CD14-positive monocyte (primary cell): ENCODE data around the gene BPHL. TPM values are rescaled to one million over a fixed set of nuclear protein-coding genes. Genes with fewer than 3 reads are reported as not detected.
A peak's percentile ranks its signal among the peaks of the same experiment; 100 is the strongest.

Experiments
- DNase-seq, 3 donors: peaks; one replicate each; pipeline ENCODE4 v3.0.0-alpha.2; 2011 to 2022
- H2AFZ ChIP-seq: 2 replicates; pipeline ENCODE4 v1.6.0; 2012; ENCODE audit warnings: mild to moderate bottlenecking, low read depth, low read length, inconsistent platforms; ENCODE audit not compliant: insufficient read depth, poor library complexity, severe bottlenecking
- H3K27ac ChIP-seq, 2 donors: 1 replicate in 1 of 2; 2 replicates in 1 of 2; pipeline ENCODE4 v1.5.1; 2012 to 2013; ENCODE audit warnings: low read length in 2 of 2, control low read depth in 1 of 2, inconsistent platforms in 1 of 2, low read depth in 1 of 2, mild to moderate bottlenecking in 1 of 2
- H3K27me3 ChIP-seq, 2 donors: one replicate each; pipeline versions ENCODE4 v1.6.0 to v1.6.1; 2011 to 2013; ENCODE audit warnings: low read length in 2 of 2; ENCODE audit not compliant: control insufficient read depth in 2 of 2, insufficient read depth in 2 of 2
- H3K36me3 ChIP-seq, 2 donors: replicated peaks in 1 of 2; 1 replicate in 1 of 2; 2 replicates in 1 of 2; pipeline versions ENCODE4 v1.5.1 to v1.6.1; 2012 to 2013; ENCODE audit warnings: low read length in 2 of 2, control low read depth in 1 of 2, inconsistent platforms in 1 of 2, mild to moderate bottlenecking in 1 of 2; ENCODE audit not compliant: insufficient read depth in 2 of 2, control insufficient read depth in 1 of 2
- H3K4me1 ChIP-seq, 2 donors: 1 replicate in 1 of 2; 2 replicates in 1 of 2; pipeline versions ENCODE4 v1.5.1 to v1.6.1; 2012 to 2013; ENCODE audit warnings: low read length in 2 of 2, control low read depth in 1 of 2, inconsistent platforms in 1 of 2, mild to moderate bottlenecking in 1 of 2, moderate library complexity in 1 of 2; ENCODE audit not compliant: insufficient read depth in 2 of 2, control insufficient read depth in 1 of 2
- H3K4me2 ChIP-seq: replicated peaks from 2 replicates; pipeline ENCODE3; 2012; ENCODE audit warnings: low read length, moderate library complexity, mild to moderate bottlenecking; ENCODE audit not compliant: poor library complexity, severe bottlenecking; ENCODE audit errors: extremely low read depth
- H3K4me3 ChIP-seq, 3 experiments: fragments of 200-600 bp in 1 of 3; sonication (generic) in 1 of 3; replicated peaks in 1 of 3; 1 replicate in 2 of 3; 2 replicates in 1 of 3; pipeline ENCODE4 v1.5.1; 2011 to 2013; ENCODE audit warnings: low read length in 3 of 3, mild to moderate bottlenecking in 3 of 3, control low read depth in 2 of 3, low read depth in 2 of 3, inconsistent platforms in 1 of 3, moderate library complexity in 1 of 3
- H3K79me2 ChIP-seq: 2 replicates; pipeline ENCODE4 v1.6.0; 2012; ENCODE audit warnings: mild to moderate bottlenecking, control low read depth, inconsistent platforms, low read length, moderate library complexity; ENCODE audit not compliant: insufficient read depth
- H3K9ac ChIP-seq: 2 replicates; pipeline ENCODE4 v1.6.0; 2017; ENCODE audit warnings: low read length, mild to moderate bottlenecking; ENCODE audit not compliant: insufficient read depth, poor library complexity, severe bottlenecking
- H3K9me3 ChIP-seq, 2 donors: replicated peaks in 1 of 2; 1 replicate in 1 of 2; 2 replicates in 1 of 2; pipeline versions ENCODE4 v1.5.1 to v1.6.1; 2012 to 2013; ENCODE audit warnings: low read length in 2 of 2, control low read depth in 1 of 2; ENCODE audit not compliant: control insufficient read depth in 1 of 2, insufficient read depth in 1 of 2
- H4K20me1 ChIP-seq: 2 replicates; pipeline ENCODE4 v1.6.0; 2012; ENCODE audit warnings: mild to moderate bottlenecking, low read length, control low read depth, moderate library complexity; ENCODE audit not compliant: insufficient read depth
- H3K27ac Mint-ChIP-seq, 7 donors: one replicate each; pipeline ENCODE4 v1.8.0; 2020; ENCODE audit warnings: mild to moderate bottlenecking in 7 of 7, mixed read lengths in 7 of 7, moderate library complexity in 6 of 7, inconsistent platforms in 2 of 7
- H3K27me3 Mint-ChIP-seq, 3 donors: one replicate each; pipeline ENCODE4 v1.8.0; 2021 to 2022; ENCODE audit warnings: low read depth in 3 of 3, mild to moderate bottlenecking in 3 of 3, mixed read lengths in 3 of 3, moderate library complexity in 3 of 3, inconsistent platforms in 1 of 3
- H3K36me3 Mint-ChIP-seq, 2 donors: one replicate each; pipeline ENCODE4 v1.8.0; 2020; ENCODE audit warnings: mixed read lengths in 2 of 2, inconsistent platforms in 1 of 2, mild to moderate bottlenecking in 1 of 2
- H3K4me1 Mint-ChIP-seq: one replicate; pipeline ENCODE4 v1.8.0; 2020; ENCODE audit warnings: mild to moderate bottlenecking, mixed read lengths
- H3K4me3 Mint-ChIP-seq, 2 donors: one replicate each; pipeline ENCODE4 v1.8.0; 2020; ENCODE audit warnings: mild to moderate bottlenecking in 2 of 2, mixed read lengths in 2 of 2, moderate library complexity in 1 of 2
- H3K9me3 Mint-ChIP-seq, 7 donors: one replicate each; pipeline ENCODE4 v1.8.0; 2020 to 2022; ENCODE audit warnings: mixed read lengths in 7 of 7, mild to moderate bottlenecking in 6 of 7, moderate library complexity in 6 of 7, inconsistent platforms in 2 of 7
- CTCF ChIP-seq: fragments of 200-600 bp; IDR thresholded peaks from one replicate; pipeline ENCODE4 v1.8.0; 2022; ENCODE audit warnings: antibody characterized with exemption, mild to moderate bottlenecking
- WGBS: methylation state at CpG from one replicate; pipeline ENCODE4 v1.1.5; 2013; ENCODE audit warnings: missing lambda C conversion rate; ENCODE audit not compliant: insufficient coverage; 5-methylcytosine and 5-hydroxymethylcytosine counted together
- intact Hi-C, 2 donors: fragments of 100-400 bp; cut with micrococcal nuclease; formaldehyde crosslinking; loops; one replicate each; pipeline versions ENCODE4 v1.15.0 to v1.15.1; 2023
- polyA plus RNA-seq, 3 donors: library from polyadenylated mRNA; depleted of rRNA in 1 of 3; unstranded in 2 of 3; stranded (reverse) in 1 of 3; fragments of 300-500 nt in 2 of 3; fragments of >200 nt in 1 of 3; fragmentation: Illumina TruSeq in 2 of 3; gene quantifications; 1 replicate in 2 of 3; 2 replicates in 1 of 3; pipeline ENCODE4 v1.2.3, GENCODE V29; 2012 to 2021

BPHL gene
- polyA plus RNA-seq, 3 donors, result 4.6 to 7.8 (median 5.9) TPM

- Histone ChIP-seq H3K9me3 (no peaks in the 10 kb centered on the region), H3K79me2 (no peaks in the 10 kb centered on the region), H3K4me2 (no peak overlapping the region), H4K20me1 (peaks cover 46% of the 10 kb centered on the region), H3K27ac (peak overlapping the region in 1 of 2 donors; percentile 14), H3K9ac (no peak overlapping the region), H3K4me3 (no peak overlapping the region), H3K4me1 (no peaks in the 10 kb centered on the region), H3K27me3 (no peaks in the 10 kb centered on the region), H2AFZ (no peak overlapping the region), H3K36me3 (peaks cover 63 to 72% of the 10 kb centered on the region in 2 donors)
- intact Hi-C loops, result no loop called here
- 93% methylated on average over 3 of the region's 4 CpGs for WGBS
- no peaks in the 10 kb centered on the region for H3K4me1 Mint-ChIP-seq
- H3K27me3 Mint-ChIP-seq, result no peaks in the 10 kb centered on the region
- H3K9me3 Mint-ChIP-seq, result no peaks in the 10 kb centered on the region
- peak overlapping the region in 1 of 7 donors; percentile 46 for H3K27ac Mint-ChIP-seq
- no peak overlapping the region for H3K4me3 Mint-ChIP-seq
- no peak for TF ChIP-seq CTCF
- peaks cover 60 to 67% of the 10 kb centered on the region in 2 donors for H3K36me3 Mint-ChIP-seq
- DNase-seq, result no peak
Measured at GRCh38 chr6:3088446-3088845, 30.1 kb upstream of the BPHL start.

- Mint-ChIP-seq H3K27me3 (no peaks in the 10 kb centered on the region), H3K4me1 (no peaks in the 10 kb centered on the region), H3K4me3 (no peak overlapping the region), H3K36me3 (peaks cover 56 to 63% of the 10 kb centered on the region in 2 donors), H3K9me3 (no peaks in the 10 kb centered on the region), H3K27ac (peak overlapping the region in 2 of 7 donors; percentile 8 to 30)
- Histone ChIP-seq H3K4me3 (no peak overlapping the region), H3K4me1 (no peaks in the 10 kb centered on the region), H3K9ac (no peak overlapping the region), H3K27me3 (no peaks in the 10 kb centered on the region), H3K27ac (peak overlapping the region in 1 of 2 donors; percentile 14), H2AFZ (no peak overlapping the region), H4K20me1 (peaks cover 41% of the 10 kb centered on the region), H3K36me3 (peaks cover 60 to 69% of the 10 kb centered on the region in 2 donors), H3K9me3 (no peaks in the 10 kb centered on the region), H3K4me2 (no peak overlapping the region), H3K79me2 (no peaks in the 10 kb centered on the region)
- intact Hi-C loops, result no loop called here
- no peak for DNase-seq
- no CpG with 5 or more reads among the region's 4 CpGs for whole genome bisulfite sequencing
- TF ChIP-seq CTCF, result no peak
Measured at GRCh38 chr6:3088968-3089367, 29.5 kb upstream of the BPHL start.
